HUES64 (cell line): ENCODE results near the gene PRKAB2.
"Not testable (repeated sequence)": the region's sequence is repeated elsewhere in the genome, so short reads cannot be mapped to it uniquely, and the experiment has no call there.

ENCODE experiments used
- H3K27ac ChIP-seq: 2 replicates; pipeline ENCODE4 v1.7.0; 2013; ENCODE audit warnings: low read depth, low read length, inconsistent platforms
- H3K27me3 ChIP-seq: 2 replicates; pipeline ENCODE4 v1.6.1; 2013; ENCODE audit warnings: mild to moderate bottlenecking, low read length; ENCODE audit not compliant: insufficient read depth
- H3K36me3 ChIP-seq: 2 replicates; pipeline ENCODE4 v1.6.1; 2013; ENCODE audit warnings: mild to moderate bottlenecking, low read length; ENCODE audit not compliant: insufficient read depth
- H3K4me1 ChIP-seq: 2 replicates; pipeline ENCODE4 v1.6.1; 2013; ENCODE audit warnings: mild to moderate bottlenecking, low read length, moderate library complexity; ENCODE audit not compliant: insufficient read depth
- H3K4me3 ChIP-seq: 2 replicates; pipeline ENCODE4 v1.5.1; 2013; ENCODE audit warnings: mild to moderate bottlenecking, low read length, moderate library complexity
- H3K9ac ChIP-seq: 2 replicates; pipeline ENCODE4 v1.6.1; 2013; ENCODE audit warnings: mild to moderate bottlenecking, low read depth, low read length
- H3K9me3 ChIP-seq: 2 replicates; pipeline ENCODE4 v1.6.1; 2013; ENCODE audit warnings: low read depth, low read length; ENCODE audit not compliant: insufficient read depth
- WGBS: fragments of 150-250, 120-280 bp; methylation state at CpG from one replicate; pipeline ENCODE4 v1.1.7; 2013; ENCODE audit warnings: missing lambda C conversion rate; 5-methylcytosine and 5-hydroxymethylcytosine counted together

PRKAB2 gene

DNA sequence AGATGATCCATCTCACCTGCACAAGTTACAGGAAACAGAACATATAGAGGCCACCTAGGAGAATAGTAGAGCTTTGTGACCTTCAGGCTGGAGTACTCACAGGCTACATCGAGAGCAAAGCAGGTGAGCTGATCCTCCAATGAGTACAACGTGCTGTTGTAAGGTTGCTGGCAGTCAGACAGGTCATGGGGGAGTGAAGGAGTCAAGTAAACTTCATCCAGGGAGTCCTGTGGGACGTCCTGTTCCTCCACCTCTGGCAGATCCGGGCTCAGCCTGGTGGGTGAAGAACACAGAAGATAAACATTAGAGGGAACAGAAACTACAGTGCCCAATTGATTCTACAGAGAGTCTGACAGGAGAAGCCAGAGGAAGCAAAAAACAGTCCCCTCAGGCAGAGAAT is 62.5 kb downstream of the PRKAB2 start:
- 79% methylated on average over 4 of the region's 4 CpGs for WGBS
- H3K4me3 ChIP-seq, result no peak overlapping the region
- H3K27me3 ChIP-seq, result no peaks in the 10 kb centered on the region
- no peaks in the 10 kb centered on the region for H3K36me3 ChIP-seq
- H3K27ac ChIP-seq, result no peak overlapping the region
- H3K4me1 ChIP-seq, result no peaks in the 10 kb centered on the region
- no peaks in the 10 kb centered on the region for H3K9me3 ChIP-seq
- no peak overlapping the region for H3K9ac ChIP-seq

DNA sequence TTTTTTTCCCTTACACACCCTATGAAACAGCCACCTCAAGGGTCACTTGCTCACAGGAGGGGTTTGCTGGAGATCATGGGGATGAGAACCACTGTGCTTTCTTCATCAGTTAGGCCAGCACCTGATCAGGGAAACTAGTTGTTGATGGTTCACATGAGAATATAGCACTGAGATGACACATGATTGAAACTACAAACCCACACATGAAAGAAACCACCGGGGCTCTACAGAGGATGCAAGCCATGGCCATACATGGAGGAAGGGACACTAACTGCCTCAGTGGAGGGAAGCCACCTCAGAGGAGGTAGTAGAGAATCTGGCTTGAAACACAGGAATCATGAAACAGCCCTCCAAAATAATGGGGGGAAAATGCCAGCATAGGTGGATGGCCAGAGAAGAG is 63.2 kb downstream of the PRKAB2 start:
- WGBS, result 92% methylated on average over 1 of the region's 1 CpG
- H3K27me3 ChIP-seq, result no peaks in the 10 kb centered on the region
- H3K27ac ChIP-seq, result no peak overlapping the region
- no peaks in the 10 kb centered on the region for H3K36me3 ChIP-seq
- no peaks in the 10 kb centered on the region for H3K4me1 ChIP-seq
- no peaks in the 10 kb centered on the region for H3K9me3 ChIP-seq
- H3K4me3 ChIP-seq, result no peak overlapping the region
- H3K9ac ChIP-seq, result no peak overlapping the region

DNA sequence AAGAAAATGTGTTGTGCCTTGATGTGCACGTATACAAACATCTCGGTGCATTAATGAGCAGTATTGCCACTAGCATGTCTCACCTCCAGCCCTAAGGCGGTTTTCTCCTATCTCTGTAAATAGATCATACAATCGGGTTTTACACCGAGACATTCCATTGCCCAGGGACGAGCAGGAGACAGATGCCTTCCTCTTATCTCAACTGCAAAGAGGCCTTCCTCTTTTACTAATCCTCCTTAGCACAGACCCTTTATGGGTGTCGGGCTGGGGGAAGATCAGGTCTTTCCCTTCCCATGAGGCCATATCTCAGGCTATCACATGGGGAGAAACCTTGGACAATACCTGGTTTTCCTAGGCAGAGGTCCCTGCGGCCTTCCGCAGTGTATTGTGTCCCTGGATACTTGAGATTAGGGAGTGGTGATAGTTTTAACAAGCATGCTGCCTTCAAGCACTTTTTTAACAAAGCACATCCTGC is 65.8 kb downstream of the PRKAB2 start:
- WGBS, result 92% methylated on average over 9 of the region's 9 CpGs
- not testable (repeated sequence) for H3K27me3 ChIP-seq, H3K4me1 ChIP-seq, H3K27ac ChIP-seq, H3K9me3 ChIP-seq, H3K4me3 ChIP-seq, H3K9ac ChIP-seq, H3K36me3 ChIP-seq

DNA sequence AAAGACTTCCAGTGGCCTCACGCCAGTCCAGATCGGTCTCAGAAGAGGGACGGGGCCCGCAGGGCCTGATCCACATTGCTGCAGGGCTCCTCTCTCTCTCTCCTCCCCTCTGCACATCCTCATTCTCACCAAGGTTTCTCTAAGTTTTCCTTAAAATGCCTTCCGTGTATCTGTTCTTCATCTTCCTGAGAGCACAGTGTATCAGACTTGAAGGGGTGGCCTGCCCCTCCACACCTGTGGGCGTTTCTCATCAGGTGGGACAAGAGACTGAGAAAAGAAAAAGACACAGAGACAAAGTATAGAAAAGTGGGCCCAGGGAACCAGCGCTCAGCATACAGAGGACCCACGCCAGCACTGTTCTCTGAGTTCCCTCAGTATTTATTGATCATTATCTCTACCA is 66.4 kb downstream of the PRKAB2 start:
- H3K9me3 ChIP-seq, result no peaks in the 10 kb centered on the region
- no peaks in the 10 kb centered on the region for H3K27me3 ChIP-seq
- 92% methylated on average over 8 of the region's 8 CpGs for WGBS
- H3K27ac ChIP-seq, result peak overlapping the region; percentile 55; the same call in 1 of the 2 replicates
- no peak overlapping the region for H3K9ac ChIP-seq
- H3K4me1 ChIP-seq, result no peaks in the 10 kb centered on the region
- H3K36me3 ChIP-seq, result no peaks in the 10 kb centered on the region
- no peak overlapping the region for H3K4me3 ChIP-seq
